ENCODE data around the gene C6orf120.

DNA sequence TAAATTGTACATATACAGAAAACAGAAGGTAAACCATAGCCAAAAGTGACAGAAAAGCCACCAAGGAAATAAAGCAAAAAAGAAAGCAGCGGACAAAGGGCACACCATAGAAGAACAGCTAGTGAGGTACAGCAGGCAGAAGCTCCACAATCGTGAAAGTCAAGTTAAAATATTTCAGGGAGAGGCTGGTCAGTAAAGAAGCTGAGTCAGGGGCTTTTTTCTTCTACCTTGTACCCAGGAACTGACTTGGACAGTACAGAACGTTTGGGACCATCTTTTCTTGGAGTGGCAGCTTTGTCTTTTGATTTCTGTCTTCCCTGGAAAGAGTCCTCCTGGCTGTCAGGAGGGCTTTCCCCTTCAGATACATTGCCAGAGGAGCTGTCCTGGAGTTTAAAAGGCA, 8.1 kb downstream of the C6orf120 start:
- TF ChIP-seq, protein P1, sequence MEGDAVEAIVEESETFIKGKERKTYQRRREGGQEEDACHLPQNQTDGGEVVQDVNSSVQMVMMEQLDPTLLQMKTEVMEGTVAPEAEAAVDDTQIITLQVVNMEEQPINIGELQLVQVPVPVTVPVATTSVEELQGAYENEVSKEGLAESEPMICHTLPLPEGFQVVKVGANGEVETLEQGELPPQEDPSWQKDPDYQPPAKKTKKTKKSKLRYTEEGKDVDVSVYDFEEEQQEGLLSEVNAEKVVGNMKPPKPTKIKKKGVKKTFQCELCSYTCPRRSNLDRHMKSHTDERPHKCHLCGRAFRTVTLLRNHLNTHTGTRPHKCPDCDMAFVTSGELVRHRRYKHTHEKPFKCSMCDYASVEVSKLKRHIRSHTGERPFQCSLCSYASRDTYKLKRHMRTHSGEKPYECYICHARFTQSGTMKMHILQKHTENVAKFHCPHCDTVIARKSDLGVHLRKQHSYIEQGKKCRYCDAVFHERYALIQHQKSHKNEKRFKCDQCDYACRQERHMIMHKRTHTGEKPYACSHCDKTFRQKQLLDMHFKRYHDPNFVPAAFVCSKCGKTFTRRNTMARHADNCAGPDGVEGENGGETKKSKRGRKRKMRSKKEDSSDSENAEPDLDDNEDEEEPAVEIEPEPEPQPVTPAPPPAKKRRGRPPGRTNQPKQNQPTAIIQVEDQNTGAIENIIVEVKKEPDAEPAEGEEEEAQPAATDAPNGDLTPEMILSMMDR (conservative IDR thresholded peaks at IDR 0.05), result no peak
- TF ChIP-seq EZH2 (IDR thresholded peaks at IDR 0.05; ENCODE audit: low read depth), result no peak

Measured in PC-9 (cell line).